Activated B cell treated with CpG ODN at 0.5 μM for 24 hours (primary cell): Measurements from ENCODE around the gene NANS. TPM values are rescaled to one million over a fixed set of nuclear protein-coding genes. Genes with fewer than 3 reads are reported as not detected.
"Not testable (repeated sequence)": the region's sequence is repeated elsewhere in the genome, so short reads cannot be mapped to it uniquely, and the experiment has no call there.

Source experiments
- ATAC-seq: fragments of 200-7000 bp; cut with Tn5 transposase; one replicate; pipeline ENCODE4 v1.10.0; 2021; ENCODE audit warnings: low read depth, mild to moderate bottlenecking, moderate library complexity
- CTCF ChIA-PET: fragments of 350-600 bp; sonication (Branson Sonifier 250); formaldehyde crosslinking; loops from one replicate; lab custom pipeline; 2021; ENCODE audit warnings: antibody characterized with exemption; lab: Charles Lee
- POLR2A ChIA-PET: fragments of 350-600 bp; sonication (Branson Sonifier 250); formaldehyde crosslinking; loops from one replicate; lab custom pipeline; 2021; ENCODE audit warnings: antibody characterized with exemption; lab: Charles Lee
- DNase-seq: peaks from one replicate; pipeline ENCODE4 v3.0.0; 2022
- H3K27ac Mint-ChIP-seq: one replicate; pipeline ENCODE4 v1.8.0; 2020; ENCODE audit warnings: mixed read lengths
- H3K27me3 Mint-ChIP-seq: one replicate; pipeline ENCODE4 v1.8.0; 2021; ENCODE audit warnings: mixed read lengths
- H3K36me3 Mint-ChIP-seq: one replicate; pipeline ENCODE4 v1.8.0; 2021; ENCODE audit warnings: low read depth, mixed read lengths
- H3K4me1 Mint-ChIP-seq: one replicate; pipeline ENCODE4 v1.8.0; 2021; ENCODE audit warnings: mixed read lengths
- H3K4me3 Mint-ChIP-seq: one replicate; pipeline ENCODE4 v1.8.0; 2020; ENCODE audit warnings: mild to moderate bottlenecking, mixed read lengths
- H3K9me3 Mint-ChIP-seq: one replicate; pipeline ENCODE4 v1.8.0; 2020; ENCODE audit warnings: mixed read lengths
- intact Hi-C: fragments of 100-400 bp; cut with micrococcal nuclease; formaldehyde crosslinking; loops from one replicate; pipeline ENCODE4 v1.15.1; 2024
- total RNA-seq: library from RNA; stranded (reverse); gene quantifications from 2 replicates; pipeline ENCODE4 v1.2.3, GENCODE V29; 2022
- TF ChIP-seq, protein P1 (sequence below): fragments of 200-600 bp; IDR thresholded peaks from one replicate; pipeline ENCODE4 v1.8.0; 2022; ENCODE audit warnings: antibody characterized with exemption, mild to moderate bottlenecking

The NANS gene
- total RNA-seq, 1 donor from 2014 or later = 21.8 TPM

GRCh38 chr9:98071737-98072136 is 15.2 kb downstream of the NANS start:
- H3K4me3 Mint-ChIP-seq = no peak overlapping the region
- DNase-seq (no peak), ATAC-seq (no peak)
- no peak overlapping the region for H3K27ac Mint-ChIP-seq
- H3K9me3 Mint-ChIP-seq = no peaks in the 10 kb centered on the region
- peaks cover 8% of the 10 kb centered on the region for H3K4me1 Mint-ChIP-seq
- POLR2A ChIA-PET = interaction anchor here (0.6 to 1.9 kb wide), 3 partner anchors 15 to 185 kb away, joined by 4 to 10 read pairs (median 6); partner anchors contain the start of gene NANS
- no peaks in the 10 kb centered on the region for H3K27me3 Mint-ChIP-seq
- TF ChIP-seq, protein P1, sequence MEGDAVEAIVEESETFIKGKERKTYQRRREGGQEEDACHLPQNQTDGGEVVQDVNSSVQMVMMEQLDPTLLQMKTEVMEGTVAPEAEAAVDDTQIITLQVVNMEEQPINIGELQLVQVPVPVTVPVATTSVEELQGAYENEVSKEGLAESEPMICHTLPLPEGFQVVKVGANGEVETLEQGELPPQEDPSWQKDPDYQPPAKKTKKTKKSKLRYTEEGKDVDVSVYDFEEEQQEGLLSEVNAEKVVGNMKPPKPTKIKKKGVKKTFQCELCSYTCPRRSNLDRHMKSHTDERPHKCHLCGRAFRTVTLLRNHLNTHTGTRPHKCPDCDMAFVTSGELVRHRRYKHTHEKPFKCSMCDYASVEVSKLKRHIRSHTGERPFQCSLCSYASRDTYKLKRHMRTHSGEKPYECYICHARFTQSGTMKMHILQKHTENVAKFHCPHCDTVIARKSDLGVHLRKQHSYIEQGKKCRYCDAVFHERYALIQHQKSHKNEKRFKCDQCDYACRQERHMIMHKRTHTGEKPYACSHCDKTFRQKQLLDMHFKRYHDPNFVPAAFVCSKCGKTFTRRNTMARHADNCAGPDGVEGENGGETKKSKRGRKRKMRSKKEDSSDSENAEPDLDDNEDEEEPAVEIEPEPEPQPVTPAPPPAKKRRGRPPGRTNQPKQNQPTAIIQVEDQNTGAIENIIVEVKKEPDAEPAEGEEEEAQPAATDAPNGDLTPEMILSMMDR = no peak
- CTCF ChIA-PET = interaction anchor here (0.7 kb wide), 1 partner anchor 191 kb away, joined by 4 read pairs; no protein-coding TSS in a partner anchor
- H3K36me3 Mint-ChIP-seq = peaks cover 9% of the 10 kb centered on the region
- intact Hi-C loops = loop anchor here (5.0 kb wide), 1 partner anchor 46 kb away; the partner anchor contains the start of gene TRIM14

DNA sequence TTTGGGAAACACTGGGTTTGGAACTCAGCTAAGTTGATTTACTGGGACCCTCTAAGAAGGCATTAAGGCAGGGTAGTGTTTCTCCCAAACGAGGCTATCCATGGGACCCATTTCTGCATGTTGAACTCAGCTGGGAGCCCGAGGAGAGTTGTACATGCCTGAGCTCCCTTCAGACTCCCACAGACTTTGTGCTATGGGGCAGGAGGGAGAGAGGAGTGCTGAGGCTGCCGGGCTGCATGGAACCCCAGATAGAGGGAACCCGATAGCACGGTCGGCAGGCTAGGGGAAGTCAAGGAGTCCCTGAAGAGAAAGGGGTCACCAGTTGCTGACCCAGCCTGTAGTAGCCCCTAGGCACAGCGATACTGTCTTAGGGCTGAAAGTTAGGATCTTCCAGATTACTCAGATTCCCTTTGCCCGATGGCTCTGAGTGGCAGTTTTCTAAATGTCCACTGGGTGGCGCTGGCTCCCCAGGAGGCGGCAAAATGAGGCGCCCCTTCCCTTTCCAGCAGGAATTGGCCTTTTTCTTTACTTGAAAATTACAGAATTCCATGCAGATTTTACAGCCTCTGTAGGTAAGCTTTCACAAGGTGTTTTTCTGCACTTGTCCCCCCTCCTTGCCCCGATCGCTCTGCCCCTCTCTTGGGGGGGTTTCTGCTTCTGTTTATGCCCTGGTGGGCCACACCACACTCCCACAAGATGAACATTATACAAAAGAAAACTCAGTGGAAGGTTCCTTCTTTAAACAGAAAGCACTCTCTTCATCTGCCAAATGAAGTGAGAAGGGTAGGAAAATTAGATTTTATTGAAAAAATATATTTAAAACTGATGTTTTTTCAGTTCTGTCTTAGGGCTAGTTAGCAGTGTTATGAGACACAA is 17.8 kb downstream of the NANS start:
- intact Hi-C loops = loop anchor here (1.0 to 5.0 kb wide), 6 partner anchors 43 to 241 kb away; partner anchors contain the start of gene TRIM14
- peaks cover 6% of the 10 kb centered on the region for H3K4me1 Mint-ChIP-seq
- H3K4me3 Mint-ChIP-seq = no peak overlapping the region
- TF ChIP-seq, protein P1 = peak; percentile 91
- peak overlapping the region; percentile 24 for H3K27ac Mint-ChIP-seq
- ATAC-seq (peak; percentile 61), DNase-seq (peak; percentile 58)
- no peaks in the 10 kb centered on the region for H3K9me3 Mint-ChIP-seq
- H3K27me3 Mint-ChIP-seq = no peaks in the 10 kb centered on the region
- H3K36me3 Mint-ChIP-seq = peaks cover 14% of the 10 kb centered on the region
- CTCF ChIA-PET = interaction anchor here (0.6 to 2.9 kb wide), 12 partner anchors 9 to 189 kb away, joined by 3 to 26 read pairs (median 3); partner anchors contain the start of genes TRIM14 and TRMO
- POLR2A ChIA-PET = interaction anchor here (1.6 kb wide), 1 partner anchor 182 kb away, joined by 6 read pairs; the partner anchor contains the start of gene TBC1D2

- intact Hi-C loops = no loop called here
- H3K4me1 Mint-ChIP-seq = peaks cover 6% of the 10 kb centered on the region
- no peaks in the 10 kb centered on the region for H3K27me3 Mint-ChIP-seq
- no peak overlapping the region for H3K27ac Mint-ChIP-seq
- no peak overlapping the region for H3K4me3 Mint-ChIP-seq
- POLR2A ChIA-PET = no interaction called here
- no peaks in the 10 kb centered on the region for H3K9me3 Mint-ChIP-seq
- CTCF ChIA-PET = interaction anchor here (0.6 to 2.9 kb wide), 4 partner anchors 114 to 188 kb away, joined by 3 to 26 read pairs (median 3); no protein-coding TSS in a partner anchor
- ATAC-seq (no peak), DNase-seq (no peak)
- H3K36me3 Mint-ChIP-seq = peaks cover 21% of the 10 kb centered on the region
- TF ChIP-seq, protein P1 = no peak
Observed at GRCh38 chr9:98075332-98075805, 18.8 kb downstream of the NANS start.

DNA sequence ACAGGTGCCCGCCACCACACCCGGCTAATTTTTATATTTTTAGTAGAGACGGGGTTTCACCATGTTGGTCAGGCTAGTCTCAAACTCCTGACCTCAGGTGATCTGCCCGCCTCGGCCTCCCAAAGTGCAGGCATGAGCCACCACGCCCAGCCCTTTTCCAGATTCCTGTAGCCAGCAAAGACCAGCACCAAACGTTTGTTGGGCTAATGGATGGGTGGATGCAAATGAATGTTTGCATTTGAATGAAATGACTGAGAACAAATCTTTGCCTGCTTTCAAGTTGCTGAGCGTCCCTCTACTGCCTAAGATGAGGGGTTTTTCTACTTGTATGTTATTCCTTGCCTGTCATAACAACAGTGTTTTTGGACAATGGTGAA is 20.0 kb downstream of the NANS start:
- CTCF ChIA-PET, DNase-seq, H3K4me1 Mint-ChIP-seq, H3K27ac Mint-ChIP-seq, H3K4me3 Mint-ChIP-seq, H3K9me3 Mint-ChIP-seq, intact Hi-C loops, H3K27me3 Mint-ChIP-seq, ATAC-seq: not testable (repeated sequence)
- H3K36me3 Mint-ChIP-seq = peaks cover 32% of the 10 kb centered on the region
- POLR2A ChIA-PET = interaction anchor here (1.1 kb wide), 1 partner anchor 20 kb away, joined by 4 read pairs; the partner anchor contains the start of gene NANS

DNA sequence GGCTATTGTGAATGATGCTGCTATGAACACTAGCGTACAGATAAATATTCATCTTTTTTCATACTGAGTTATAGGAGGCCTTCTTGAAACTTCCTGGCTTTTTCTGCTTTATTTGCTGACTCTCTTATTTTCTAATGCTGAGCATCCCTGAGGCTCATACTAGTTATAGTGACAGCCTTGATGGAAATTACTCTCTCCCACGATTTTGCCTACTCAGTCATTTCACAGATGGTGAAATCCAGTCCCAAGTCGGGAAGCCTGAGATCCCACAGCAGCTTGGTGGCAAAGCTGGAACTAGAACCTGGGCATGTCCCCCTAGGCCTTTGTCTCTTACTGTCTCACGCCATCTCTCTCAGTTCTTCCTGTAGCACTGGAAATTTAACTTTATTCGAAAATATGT is 22.4 kb downstream of the NANS start:
- DNase-seq (no peak), ATAC-seq (no peak)
- ChIA-PET POLR2A (interaction anchor here (0.6 kb wide), 1 partner anchor 179 kb away, joined by 11 read pairs; no protein-coding TSS in a partner anchor), CTCF (interaction anchor here (1.3 kb wide), 1 partner anchor 185 kb away, joined by 4 read pairs; no protein-coding TSS in a partner anchor)
- Mint-ChIP-seq H3K36me3 (peaks cover 53% of the 10 kb centered on the region), H3K4me1 (peaks cover 6% of the 10 kb centered on the region), H3K27me3 (no peaks in the 10 kb centered on the region), H3K9me3 (no peaks in the 10 kb centered on the region), H3K27ac (no peak overlapping the region), H3K4me3 (no peak overlapping the region)
- TF ChIP-seq, protein P1 = no peak
- intact Hi-C loops = no loop called here
